HepG2 (cell line): ENCODE data around the gene MIB1. TPM values are rescaled to one million over a fixed set of nuclear protein-coding genes. Genes with fewer than 3 reads are reported as not detected.
A peak's percentile ranks its signal among the peaks of the same experiment; 100 is the strongest.

Experiments
- BORCS8-MEF2B ChIP-seq: sonication (generic); formaldehyde crosslinking; IDR thresholded peaks from 2 replicates; pipeline ENCODE4 v1.8.0; 2022; ENCODE audit warnings: mild to moderate bottlenecking, missing genetic modification reagents
- CBX5 ChIP-seq: sonication (generic); formaldehyde crosslinking; IDR thresholded peaks from 2 replicates; pipeline ENCODE4 v1.4.0; 2020; ENCODE audit warnings: missing genetic modification reagents, borderline replicate concordance
- DNMT1 ChIP-seq: sonication (generic); formaldehyde crosslinking; IDR thresholded peaks from 2 replicates; pipeline ENCODE4 v1.5.1; 2020; ENCODE audit warnings: mild to moderate bottlenecking, missing genetic modification reagents
- EZH2 ChIP-seq: conservative IDR thresholded peaks from 2 replicates; pipeline ENCODE4 v1.6.1; 2012; ENCODE audit warnings: mild to moderate bottlenecking, low read depth, low read length, moderate library complexity
- GPN1 ChIP-seq: sonication (generic); formaldehyde crosslinking; IDR thresholded peaks from 2 replicates; pipeline ENCODE4 v1.5.1; 2020; ENCODE audit warnings: missing genetic modification reagents, borderline replicate concordance
- GTF3A ChIP-seq: sonication (generic); formaldehyde crosslinking; conservative IDR thresholded peaks from 2 replicates; pipeline ENCODE4 v1.4.0; 2020; ENCODE audit warnings: mild to moderate bottlenecking, missing genetic modification reagents
- HIVEP1 ChIP-seq: sonication (generic); formaldehyde crosslinking; IDR thresholded peaks from 2 replicates; pipeline ENCODE4 v1.4.0; 2020; ENCODE audit warnings: mild to moderate bottlenecking, missing genetic modification reagents
- HNRNPLL ChIP-seq: fragments of 200-400 bp; formaldehyde crosslinking; IDR thresholded peaks from 2 replicates; pipeline ENCODE4 v1.6.1; 2017; ENCODE audit warnings: mild to moderate bottlenecking, low read depth, low read length; ENCODE audit not compliant: poor library complexity, severe bottlenecking
- IRF9 ChIP-seq: sonication (generic); formaldehyde crosslinking; IDR thresholded peaks from 2 replicates; pipeline ENCODE4 v1.8.0; 2022; ENCODE audit warnings: missing genetic modification reagents, mild to moderate bottlenecking, borderline replicate concordance
- KMT2A ChIP-seq: sonication (generic); formaldehyde crosslinking; IDR thresholded peaks from 2 replicates; pipeline ENCODE4 v1.4.0; 2020; ENCODE audit warnings: missing genetic modification reagents
- MXD3 ChIP-seq: IDR thresholded peaks from 2 replicates; pipeline ENCODE4 v1.6.1; 2016; ENCODE audit warnings: mild to moderate bottlenecking, missing biosample characterization, missing genetic modification reagents
- RBFOX2 ChIP-seq: fragments of 200-400 bp; formaldehyde crosslinking; IDR thresholded peaks from 2 replicates; pipeline ENCODE4 v1.6.1; 2017; ENCODE audit warnings: low read depth, mild to moderate bottlenecking, low read length
- SATB2 ChIP-seq: sonication (generic); formaldehyde crosslinking; IDR thresholded peaks from 2 replicates; pipeline ENCODE4 v1.5.0; 2020; ENCODE audit warnings: missing genetic modification reagents
- SCMH1 ChIP-seq: sonication (generic); formaldehyde crosslinking; IDR thresholded peaks from 2 replicates; pipeline ENCODE4 v1.9.0; 2021; ENCODE audit warnings: missing genetic modification reagents, mild to moderate bottlenecking, borderline replicate concordance
- SNRNP70 ChIP-seq: fragments of 200-400 bp; formaldehyde crosslinking; IDR thresholded peaks from 2 replicates; pipeline ENCODE4 v1.6.1; 2017; ENCODE audit warnings: mild to moderate bottlenecking, low read depth, low read length, moderate library complexity
- SSRP1 ChIP-seq: IDR thresholded peaks from 2 replicates; pipeline ENCODE4 v1.6.1; 2016; ENCODE audit warnings: control low read depth
- WIZ ChIP-seq: sonication (generic); formaldehyde crosslinking; IDR thresholded peaks from 2 replicates; pipeline ENCODE4 v1.5.1; 2020; ENCODE audit warnings: mild to moderate bottlenecking, missing genetic modification reagents
- ZMAT3 ChIP-seq: sonication (generic); formaldehyde crosslinking; conservative IDR thresholded peaks from 2 replicates; pipeline ENCODE4 v1.7.0; 2021; ENCODE audit warnings: missing genetic modification reagents
- ZNF501 ChIP-seq: sonication (generic); formaldehyde crosslinking; IDR thresholded peaks from 2 replicates; pipeline ENCODE4 v1.5.1; 2020; ENCODE audit warnings: mild to moderate bottlenecking, moderate library complexity, missing genetic modification reagents
- ZNF558 ChIP-seq: sonication (generic); formaldehyde crosslinking; IDR thresholded peaks from 2 replicates; pipeline ENCODE4 v1.9.0; 2022; ENCODE audit warnings: mild to moderate bottlenecking, missing genetic modification reagents, borderline replicate concordance
- ZNF891 ChIP-seq: sonication (generic); formaldehyde crosslinking; IDR thresholded peaks from 2 replicates; pipeline ENCODE4 v1.5.0; 2020; ENCODE audit warnings: mild to moderate bottlenecking, missing genetic modification reagents
- ZSCAN29 ChIP-seq: sonication (generic); formaldehyde crosslinking; conservative IDR thresholded peaks from 2 replicates; pipeline ENCODE4 v1.4.0; 2020; ENCODE audit warnings: mild to moderate bottlenecking, missing genetic modification reagents
- ZSCAN9 ChIP-seq: IDR thresholded peaks from 2 replicates; pipeline ENCODE4 v1.6.1; 2016; ENCODE audit warnings: borderline replicate concordance
- polyA plus RNA-seq, 8 experiments: library from polyadenylated mRNA; depleted of rRNA in 3 of 8; stranded (reverse) in 7 of 8; unstranded in 1 of 8; fragments of >200 nt; fragmentation: Illumina TruSeq in 4 of 8; extraction: Trizol in 4 of 8; gene quantifications; 2 replicates each; pipeline versions ENCODE4 v1.2.1 to v1.2.3, GENCODE V29; 2011 to 2016; ENCODE audit warnings: low read depth in 4 of 8, missing spikeins in 1 of 8, mixed read lengths in 1 of 8; ENCODE audit not compliant: insufficient read depth in 1 of 8
- total RNA-seq, 5 experiments: library from RNA; depleted of rRNA; stranded (reverse); fragments of >200 nt; fragmentation: Illumina TruSeq; extraction: Trizol; gene quantifications; 2 replicates each; pipeline ENCODE4 v1.2.3, GENCODE V29; 2016; ENCODE audit warnings: low read depth in 1 of 5
- TF ChIP-seq, protein P1 (sequence below): sonication (generic); formaldehyde crosslinking; IDR thresholded peaks from 2 replicates; pipeline ENCODE4; 2020; ENCODE audit warnings: missing genetic modification reagents, mild to moderate bottlenecking, borderline replicate concordance
- TF ChIP-seq, protein P2 (sequence below): sonication (generic); formaldehyde crosslinking; IDR thresholded peaks from 2 replicates; pipeline ENCODE4 v1.8.1; 2023; ENCODE audit warnings: mild to moderate bottlenecking, inconsistent platforms, moderate library complexity, missing genetic modification reagents, borderline replicate concordance

MIB1 gene
- total and polyA plus RNA-seq, 2 of the 13 experiments (the other 11 are each of a cell fraction or from before 2014, with no cell fraction given) = 12.0 to 47.0 TPM

- no peak for TF ChIP-seq SCMH1 (CRISPR knock-in tag)
- TF ChIP-seq ZSCAN9 (CRISPR knock-in tag) = 0 out of 2 replicates have a peak, but pooled peaks have one; percentile 44
- no peak for TF ChIP-seq ZNF558 (CRISPR knock-in tag)
- TF ChIP-seq IRF9 (CRISPR knock-in tag) = peak; percentile 73; the same call in 1 of the 2 replicates
- TF ChIP-seq RBFOX2 = peak; percentile 78
- no peak for TF ChIP-seq SSRP1 (CRISPR knock-in tag)
- TF ChIP-seq GTF3A (CRISPR knock-in tag) = 0 out of 2 replicates have a peak, but pooled peaks have one; percentile 44
- TF ChIP-seq ZMAT3 = peak; percentile 70; the same call in 1 of the 2 replicates
- no peak for TF ChIP-seq SNRNP70
- peak; percentile 72 for TF ChIP-seq ZNF501
- no peak for TF ChIP-seq DNMT1 (CRISPR knock-in tag)
- TF ChIP-seq GPN1 (CRISPR knock-in tag) = no peak
- peak; percentile 69; the same call in 1 of the 2 replicates for TF ChIP-seq KMT2A (CRISPR knock-in tag)
- no peak for TF ChIP-seq ZSCAN29 (CRISPR knock-in tag)
- TF ChIP-seq, protein P1, sequence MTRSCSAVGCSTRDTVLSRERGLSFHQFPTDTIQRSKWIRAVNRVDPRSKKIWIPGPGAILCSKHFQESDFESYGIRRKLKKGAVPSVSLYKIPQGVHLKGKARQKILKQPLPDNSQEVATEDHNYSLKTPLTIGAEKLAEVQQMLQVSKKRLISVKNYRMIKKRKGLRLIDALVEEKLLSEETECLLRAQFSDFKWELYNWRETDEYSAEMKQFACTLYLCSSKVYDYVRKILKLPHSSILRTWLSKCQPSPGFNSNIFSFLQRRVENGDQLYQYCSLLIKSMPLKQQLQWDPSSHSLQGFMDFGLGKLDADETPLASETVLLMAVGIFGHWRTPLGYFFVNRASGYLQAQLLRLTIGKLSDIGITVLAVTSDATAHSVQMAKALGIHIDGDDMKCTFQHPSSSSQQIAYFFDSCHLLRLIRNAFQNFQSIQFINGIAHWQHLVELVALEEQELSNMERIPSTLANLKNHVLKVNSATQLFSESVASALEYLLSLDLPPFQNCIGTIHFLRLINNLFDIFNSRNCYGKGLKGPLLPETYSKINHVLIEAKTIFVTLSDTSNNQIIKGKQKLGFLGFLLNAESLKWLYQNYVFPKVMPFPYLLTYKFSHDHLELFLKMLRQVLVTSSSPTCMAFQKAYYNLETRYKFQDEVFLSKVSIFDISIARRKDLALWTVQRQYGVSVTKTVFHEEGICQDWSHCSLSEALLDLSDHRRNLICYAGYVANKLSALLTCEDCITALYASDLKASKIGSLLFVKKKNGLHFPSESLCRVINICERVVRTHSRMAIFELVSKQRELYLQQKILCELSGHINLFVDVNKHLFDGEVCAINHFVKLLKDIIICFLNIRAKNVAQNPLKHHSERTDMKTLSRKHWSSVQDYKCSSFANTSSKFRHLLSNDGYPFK (CRISPR knock-in tag) = peak; percentile 50; the same call in 1 of the 2 replicates
- 0 out of 2 replicates have a peak, but pooled peaks have one; percentile 19 for TF ChIP-seq MXD3 (CRISPR knock-in tag)
- TF ChIP-seq SATB2 (CRISPR knock-in tag) = 0 out of 2 replicates have a peak, but pooled peaks have one; percentile 51
- TF ChIP-seq ZNF891 (CRISPR knock-in tag) = peak; percentile 81; the same call in 1 of the 2 replicates
- TF ChIP-seq BORCS8-MEF2B (CRISPR knock-in tag) = peak; percentile 70
- no peak for TF ChIP-seq WIZ (CRISPR knock-in tag)
- TF ChIP-seq HIVEP1 (CRISPR knock-in tag) = no peak
- peak; percentile 69 for TF ChIP-seq HNRNPLL
- TF ChIP-seq, protein P2, sequence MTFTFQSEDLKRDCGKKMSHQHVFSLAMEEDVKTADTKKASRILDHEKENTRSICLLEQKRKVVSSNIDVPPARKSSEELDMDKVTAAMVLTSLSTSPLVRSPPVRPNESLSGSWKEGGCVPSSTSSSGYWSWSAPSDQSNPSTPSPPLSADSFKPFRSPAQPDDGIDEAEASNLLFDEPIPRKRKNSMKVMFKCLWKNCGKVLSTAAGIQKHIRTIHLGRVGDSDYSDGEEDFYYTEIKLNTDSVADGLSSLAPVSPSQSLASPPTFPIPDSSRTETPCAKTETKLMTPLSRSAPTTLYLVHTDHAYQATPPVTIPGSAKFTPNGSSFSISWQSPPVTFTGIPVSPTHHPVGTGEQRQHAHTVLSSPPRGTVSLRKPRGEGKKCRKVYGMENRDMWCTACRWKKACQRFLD (CRISPR knock-in tag) = no peak; the same call in 1 of the 2 replicates
- no peak for TF ChIP-seq EZH2
- no peak for TF ChIP-seq CBX5 (CRISPR knock-in tag)
Measured at GRCh38 chr18:21740538-21741311, at the start of gene MIB1 (continued).
